Measurements from ENCODE around the gene SH3YL1. TPM values are rescaled to one million over a fixed set of nuclear protein-coding genes. Genes with fewer than 3 reads are reported as not detected.
"Not testable (repeated sequence)": the region's sequence is repeated elsewhere in the genome, so short reads cannot be mapped to it uniquely, and the experiment has no call there.

Gene SH3YL1
- total RNA-seq, 3 donors from 2014 or later = 40.5 to 151 (median 81.6) TPM

- no peak for DNase-seq (ENCODE audit: low spot score in 2 of 2)
- H3K36me3 ChIP-seq = no peaks in the 10 kb centered on the region
- H3K27me3 ChIP-seq = no peaks in the 10 kb centered on the region
- H3K4me1 ChIP-seq = no peaks in the 10 kb centered on the region
- no peak overlapping the region for H3K4me3 ChIP-seq
- intact Hi-C loops (cut with DNase I; ENCODE audit: low total_unique reads) = no loop called here
- H3K27ac ChIP-seq = no peak overlapping the region
- no peaks in the 10 kb centered on the region for H3K9me3 ChIP-seq
- TF ChIP-seq POLR2AphosphoS5 (IDR thresholded peaks at IDR 0.05) (no peak), CTCF (IDR thresholded peaks at IDR 0.05) (no peak), POLR2A (IDR thresholded peaks at IDR 0.05) (no peak)
Observed at GRCh38 chr2:175161-175786, 88.6 kb downstream of the SH3YL1 start.

GRCh38 chr2:172120-172519 lies 91.7 kb downstream of the SH3YL1 start:
- intact Hi-C loops (cut with DNase I; ENCODE audit: low total_unique reads); H3K27ac ChIP-seq; H3K9me3 ChIP-seq; H3K4me1 ChIP-seq; DNase-seq (ENCODE audit: low spot score in 2 of 2); H3K36me3 ChIP-seq; H3K4me3 ChIP-seq; H3K27me3 ChIP-seq: not testable (repeated sequence)

- no peak overlapping the region for H3K4me3 ChIP-seq
- intact Hi-C loops (cut with DNase I; ENCODE audit: low total_unique reads) = no loop called here
Observed at GRCh38 chr2:169741-170140, 94.1 kb downstream of the SH3YL1 start.

More at GRCh38 chr2:169741-170140, 94.1 kb downstream of the SH3YL1 start:
- Histone ChIP-seq H3K4me1 (no peaks in the 10 kb centered on the region), H3K27me3 (no peaks in the 10 kb centered on the region), H3K9me3 (no peaks in the 10 kb centered on the region), H3K36me3 (no peaks in the 10 kb centered on the region), H3K27ac (no peak overlapping the region)
- no peak for TF ChIP-seq POLR2A (IDR thresholded peaks at IDR 0.05)
- no peak for TF ChIP-seq POLR2AphosphoS5 (IDR thresholded peaks at IDR 0.05)
- no peak for TF ChIP-seq CTCF (IDR thresholded peaks at IDR 0.05)
- no peak for DNase-seq (ENCODE audit: low spot score in 2 of 2)

Other genes with a start within 250 kb of the SH3YL1 start
- gene FAM110C, start 217.5 kb downstream of the SH3YL1 start, total RNA-seq = 10 to 100 TPM in 1 of 3 donors, 1 to 10 TPM in 2; 1.6 to 30.7 (median 7.2) TPM
- 100 to 1,000 TPM in 1 of 3 donors, 10 to 100 TPM in 2; 84.0 to 109 (median 84.2) TPM for gene ACP1, start 915 bp upstream of the SH3YL1 start, total RNA-seq
- gene ALKAL2, start 24.1 kb upstream of the SH3YL1 start, total RNA-seq = 10 to 100 TPM; 10.1 to 26.4 (median 16.1) TPM

All from breast epithelium (tissue), 4 donors.